Prostate gland (tissue), 2 donors: Measurements from ENCODE around the gene NRCAM.

Experiments used
- POLR2A ChIP-seq: fragments of 450-650 bp; IDR thresholded peaks from one replicate; pipeline ENCODE4 v1.6.1; 2016; ENCODE audit warnings: antibody characterized with exemption, mild to moderate bottlenecking
- POLR2AphosphoS5 ChIP-seq: sonication (generic); formaldehyde crosslinking; IDR thresholded peaks from one replicate; pipeline ENCODE4 v1.6.1; 2017; ENCODE audit warnings: antibody characterized with exemption
- TF ChIP-seq, protein P1 (sequence below), 4 experiments: fragments of 200-600 bp in 2 of 4; fragments of 450-650 bp in 2 of 4; sonication (generic) in 2 of 4; IDR thresholded peaks; 1 replicate in 3 of 4; 2 replicates in 1 of 4; pipeline ENCODE4 v1.5.1; 2016 to 2019; ENCODE audit warnings: antibody characterized with exemption in 4 of 4, mild to moderate bottlenecking in 2 of 4, moderate library complexity in 2 of 4

DNA sequence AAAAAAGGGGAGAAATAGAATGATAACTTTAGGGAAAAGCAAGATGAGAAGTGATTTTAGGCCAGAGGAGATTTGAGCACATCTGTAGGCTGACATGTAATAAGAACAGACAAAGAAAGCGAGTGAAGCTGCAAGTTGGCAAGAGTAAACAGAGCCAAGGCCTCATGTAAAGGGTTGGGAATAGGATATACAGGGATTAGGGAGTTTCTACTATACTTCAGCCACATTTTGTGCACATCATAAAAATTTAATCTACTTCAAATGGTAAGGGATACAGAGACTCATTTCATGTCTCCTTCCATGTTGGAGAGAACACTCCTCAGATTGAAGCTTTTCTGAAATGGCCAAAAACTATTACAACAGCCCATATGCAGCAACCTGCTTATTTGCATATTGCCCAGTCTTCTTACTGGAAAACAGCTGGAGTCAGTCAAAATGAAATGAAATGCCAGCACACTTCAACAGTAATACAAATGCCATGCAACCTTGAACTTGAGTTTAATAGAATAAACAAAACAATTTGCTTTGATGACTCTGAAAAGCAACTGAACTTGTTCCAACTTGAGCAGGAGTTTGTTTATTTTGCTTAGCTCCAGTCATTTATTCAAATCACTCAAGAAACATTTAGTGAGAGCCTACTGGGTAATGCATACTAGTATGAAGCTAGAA lies 49.9 kb downstream of the NRCAM start:
- TF ChIP-seq POLR2A: no peak
- TF ChIP-seq, protein P1, sequence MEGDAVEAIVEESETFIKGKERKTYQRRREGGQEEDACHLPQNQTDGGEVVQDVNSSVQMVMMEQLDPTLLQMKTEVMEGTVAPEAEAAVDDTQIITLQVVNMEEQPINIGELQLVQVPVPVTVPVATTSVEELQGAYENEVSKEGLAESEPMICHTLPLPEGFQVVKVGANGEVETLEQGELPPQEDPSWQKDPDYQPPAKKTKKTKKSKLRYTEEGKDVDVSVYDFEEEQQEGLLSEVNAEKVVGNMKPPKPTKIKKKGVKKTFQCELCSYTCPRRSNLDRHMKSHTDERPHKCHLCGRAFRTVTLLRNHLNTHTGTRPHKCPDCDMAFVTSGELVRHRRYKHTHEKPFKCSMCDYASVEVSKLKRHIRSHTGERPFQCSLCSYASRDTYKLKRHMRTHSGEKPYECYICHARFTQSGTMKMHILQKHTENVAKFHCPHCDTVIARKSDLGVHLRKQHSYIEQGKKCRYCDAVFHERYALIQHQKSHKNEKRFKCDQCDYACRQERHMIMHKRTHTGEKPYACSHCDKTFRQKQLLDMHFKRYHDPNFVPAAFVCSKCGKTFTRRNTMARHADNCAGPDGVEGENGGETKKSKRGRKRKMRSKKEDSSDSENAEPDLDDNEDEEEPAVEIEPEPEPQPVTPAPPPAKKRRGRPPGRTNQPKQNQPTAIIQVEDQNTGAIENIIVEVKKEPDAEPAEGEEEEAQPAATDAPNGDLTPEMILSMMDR (IDR thresholded peaks at IDR 0.05): no peak
- no peak for TF ChIP-seq POLR2AphosphoS5
